Right lobe of liver (tissue), 4 donors: ENCODE measurements around the gene MCHR1.
"Not testable (repeated sequence)": the region's sequence is repeated elsewhere in the genome, so short reads cannot be mapped to it uniquely, and the experiment has no call there.

Source experiments
- POLR2A ChIP-seq: fragments of 450-650 bp; IDR thresholded peaks from one replicate; pipeline ENCODE4 v1.6.1; 2017; ENCODE audit warnings: antibody characterized with exemption, mild to moderate bottlenecking
- TF ChIP-seq, protein P1 (sequence below), 4 donors: fragments of 200-600 bp in 3 of 4; fragments of 450-650 bp in 1 of 4; IDR thresholded peaks; one replicate each; pipeline versions ENCODE4 v1.5.1 to v1.8.0; 2016 to 2022; ENCODE audit warnings: antibody characterized with exemption in 4 of 4, mild to moderate bottlenecking in 2 of 4
- donor health status: DM: no; HTN: no; CAD: no.
- donor health status: DM: no; HTN: no; CAD: no.
- donor health status: DM: no; HTN: yes; CAD: no.

DNA sequence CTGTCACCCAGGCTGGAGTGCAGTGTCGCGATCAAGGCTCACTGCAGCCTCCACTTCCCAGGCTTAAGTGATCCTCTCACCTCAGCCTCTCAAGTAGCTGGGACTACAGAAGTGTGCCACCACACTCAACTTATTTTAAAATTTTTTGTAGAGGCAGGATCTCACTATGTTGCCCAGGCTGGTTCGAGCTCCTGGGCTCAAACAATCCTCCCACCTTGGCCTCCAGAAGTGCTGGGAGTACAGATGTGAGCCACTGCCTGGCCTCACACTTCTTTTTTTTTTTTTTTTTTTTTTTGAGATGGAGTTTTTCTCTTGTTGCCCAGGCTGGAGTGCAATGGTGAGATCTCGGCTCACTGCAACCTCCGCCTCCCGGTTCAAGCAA is 40.9 kb downstream of the MCHR1 start:
- TF ChIP-seq POLR2A, result not testable (repeated sequence)
- TF ChIP-seq, protein P1, sequence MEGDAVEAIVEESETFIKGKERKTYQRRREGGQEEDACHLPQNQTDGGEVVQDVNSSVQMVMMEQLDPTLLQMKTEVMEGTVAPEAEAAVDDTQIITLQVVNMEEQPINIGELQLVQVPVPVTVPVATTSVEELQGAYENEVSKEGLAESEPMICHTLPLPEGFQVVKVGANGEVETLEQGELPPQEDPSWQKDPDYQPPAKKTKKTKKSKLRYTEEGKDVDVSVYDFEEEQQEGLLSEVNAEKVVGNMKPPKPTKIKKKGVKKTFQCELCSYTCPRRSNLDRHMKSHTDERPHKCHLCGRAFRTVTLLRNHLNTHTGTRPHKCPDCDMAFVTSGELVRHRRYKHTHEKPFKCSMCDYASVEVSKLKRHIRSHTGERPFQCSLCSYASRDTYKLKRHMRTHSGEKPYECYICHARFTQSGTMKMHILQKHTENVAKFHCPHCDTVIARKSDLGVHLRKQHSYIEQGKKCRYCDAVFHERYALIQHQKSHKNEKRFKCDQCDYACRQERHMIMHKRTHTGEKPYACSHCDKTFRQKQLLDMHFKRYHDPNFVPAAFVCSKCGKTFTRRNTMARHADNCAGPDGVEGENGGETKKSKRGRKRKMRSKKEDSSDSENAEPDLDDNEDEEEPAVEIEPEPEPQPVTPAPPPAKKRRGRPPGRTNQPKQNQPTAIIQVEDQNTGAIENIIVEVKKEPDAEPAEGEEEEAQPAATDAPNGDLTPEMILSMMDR (IDR thresholded peaks at IDR 0.05), result not testable (repeated sequence)
